Medulla oblongata (tissue), 1 donor: Measurements from ENCODE around the gene ADCY9.
A peak's percentile ranks its signal among the peaks of the same experiment; 100 is the strongest.
"Not testable (repeated sequence)": the region's sequence is repeated elsewhere in the genome, so short reads cannot be mapped to it uniquely, and the experiment has no call there.

Source experiments
- DNase-seq: peaks from one replicate; pipeline ENCODE4 v3.0.0-alpha.2; 2015; ENCODE audit errors: extremely low spot score

Gene ADCY9

DNA sequence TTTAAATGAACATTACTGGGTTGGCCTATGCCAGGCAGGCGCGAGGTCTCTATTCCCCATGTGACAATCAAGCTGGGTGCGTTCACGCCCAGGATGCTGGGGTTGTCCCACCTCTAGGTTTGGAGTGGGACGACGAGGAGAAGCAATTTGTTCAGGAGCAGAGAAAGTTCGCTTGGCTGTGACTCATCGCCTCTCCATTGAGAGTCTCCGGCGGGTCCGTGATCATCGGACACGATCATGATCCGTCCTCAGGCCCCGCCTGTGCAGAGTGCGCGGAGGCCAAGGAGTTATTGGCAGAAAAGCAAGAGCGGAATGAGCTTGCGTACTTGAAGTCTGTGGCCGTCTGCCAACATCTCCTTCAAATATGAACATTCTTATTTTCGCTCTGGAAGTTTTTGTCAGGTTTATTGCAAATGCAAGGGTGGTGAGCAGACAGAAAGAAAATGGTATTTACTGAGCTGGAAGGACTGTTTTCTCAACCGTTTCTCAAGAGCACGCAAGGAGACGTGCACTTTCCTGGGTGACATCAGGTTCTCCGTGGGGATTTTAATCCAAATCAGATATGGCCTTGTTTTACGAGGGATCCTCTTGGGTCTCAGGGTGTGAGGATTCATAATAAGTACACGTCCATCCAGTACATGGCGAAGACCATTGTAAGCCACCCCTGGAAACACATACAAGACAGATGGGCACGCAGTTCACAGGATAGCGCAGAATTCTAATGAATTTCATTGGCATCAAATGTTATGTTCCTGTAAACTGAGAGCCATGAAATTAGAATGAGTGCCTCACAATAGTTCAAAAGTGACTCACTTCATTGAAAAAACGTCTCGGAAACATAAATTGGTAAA, 165.7 kb downstream of the ADCY9 start:
- DNase-seq = peak; percentile 24

DNA sequence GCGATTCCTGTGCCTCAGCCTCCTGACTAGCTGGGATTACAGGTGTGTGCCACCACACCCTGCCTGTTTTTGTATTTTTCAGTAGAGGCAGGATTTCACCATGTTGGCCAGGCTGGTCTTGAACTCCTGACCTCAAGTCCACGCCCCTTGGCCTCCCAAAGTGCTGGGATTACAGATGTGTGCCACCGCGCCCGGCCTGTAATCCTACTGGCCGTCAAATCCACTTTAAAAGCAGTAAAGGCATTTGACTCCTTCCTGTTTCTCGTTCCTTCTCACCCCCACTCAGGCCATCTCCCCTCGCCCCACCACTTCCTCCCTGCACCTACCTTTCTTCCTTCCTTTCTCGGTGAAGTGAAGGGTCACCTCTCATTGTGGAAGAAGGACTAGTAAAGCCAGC, 166.3 kb downstream of the ADCY9 start:
- DNase-seq = no peak

DNA sequence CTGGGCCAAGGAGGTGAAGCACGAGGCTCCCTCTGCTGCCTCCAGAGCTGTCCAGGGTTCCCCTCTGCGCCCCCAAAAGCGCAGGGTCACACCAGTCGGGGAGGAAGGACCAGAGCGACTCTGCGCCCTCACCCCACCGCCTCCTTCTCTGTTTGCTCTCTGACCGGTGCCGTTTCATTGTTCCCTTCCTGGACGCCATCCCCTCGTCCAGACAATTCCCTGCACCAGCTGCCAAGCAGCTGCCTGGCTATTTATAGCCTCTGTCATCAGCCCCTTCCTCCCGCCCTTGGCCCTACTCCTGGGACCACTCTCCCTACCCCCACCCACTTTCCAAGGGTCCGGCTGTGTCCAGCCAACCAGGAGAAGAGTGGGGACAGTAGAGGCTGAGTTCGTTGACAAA, 167.0 kb downstream of the ADCY9 start:
- no peak for DNase-seq

DNA sequence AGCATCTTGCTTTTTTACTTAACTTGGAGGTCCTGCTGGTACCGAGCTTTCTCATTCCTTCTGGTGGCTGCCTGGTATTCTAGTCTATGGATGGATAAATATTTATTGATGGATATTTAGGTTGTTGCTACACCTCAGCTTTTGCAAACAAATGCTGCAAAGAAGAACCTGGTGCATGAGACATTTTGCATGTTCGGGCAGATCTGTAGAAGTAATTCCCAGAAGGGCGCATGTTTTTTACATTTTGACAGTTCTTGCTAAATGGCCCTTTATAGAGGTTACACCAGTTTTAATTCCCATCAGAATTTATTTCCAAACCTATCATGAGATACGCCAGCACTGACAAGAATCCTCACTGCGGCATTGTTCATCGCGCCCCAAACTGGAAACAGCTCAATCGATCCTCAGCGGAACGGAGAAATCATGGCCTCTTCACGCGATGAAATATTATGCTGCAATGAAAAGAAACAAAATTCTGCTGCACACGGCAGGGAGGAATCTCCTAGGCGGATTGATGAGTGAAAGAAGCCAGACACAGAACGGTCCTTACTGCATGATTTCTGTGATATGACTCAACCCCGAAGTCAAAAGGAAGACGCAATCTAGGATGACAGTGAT, 167.8 kb downstream of the ADCY9 start:
- DNase-seq = no peak

DNA sequence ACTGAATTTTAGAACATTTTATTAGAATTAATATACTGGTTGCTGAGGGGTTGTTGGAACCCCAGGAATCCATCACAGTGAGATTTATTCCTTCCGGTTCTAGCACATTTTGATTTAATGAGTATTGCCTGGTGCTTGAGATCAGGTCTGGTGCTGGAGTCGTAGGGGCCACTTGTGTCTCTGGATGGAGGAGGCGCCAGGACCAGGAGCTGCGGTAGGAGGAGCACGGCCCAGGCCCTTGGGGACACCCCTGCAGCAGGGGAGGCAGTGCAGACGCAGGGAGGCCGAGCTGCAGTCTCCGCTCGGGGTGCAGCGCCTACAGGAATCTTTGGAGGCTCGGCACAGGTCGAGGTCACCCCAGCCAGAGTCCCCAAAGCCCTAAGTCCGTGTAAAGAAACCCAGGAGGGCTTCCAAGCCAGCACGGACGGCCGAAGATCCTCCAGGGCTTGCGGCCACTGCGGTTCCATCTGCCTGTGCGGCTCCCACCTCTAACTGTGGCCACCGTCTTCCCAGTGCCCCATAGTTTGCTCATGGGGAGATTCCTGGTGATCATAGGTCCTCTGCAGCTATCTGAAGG, 169.6 kb downstream of the ADCY9 start:
- no peak for DNase-seq

DNA sequence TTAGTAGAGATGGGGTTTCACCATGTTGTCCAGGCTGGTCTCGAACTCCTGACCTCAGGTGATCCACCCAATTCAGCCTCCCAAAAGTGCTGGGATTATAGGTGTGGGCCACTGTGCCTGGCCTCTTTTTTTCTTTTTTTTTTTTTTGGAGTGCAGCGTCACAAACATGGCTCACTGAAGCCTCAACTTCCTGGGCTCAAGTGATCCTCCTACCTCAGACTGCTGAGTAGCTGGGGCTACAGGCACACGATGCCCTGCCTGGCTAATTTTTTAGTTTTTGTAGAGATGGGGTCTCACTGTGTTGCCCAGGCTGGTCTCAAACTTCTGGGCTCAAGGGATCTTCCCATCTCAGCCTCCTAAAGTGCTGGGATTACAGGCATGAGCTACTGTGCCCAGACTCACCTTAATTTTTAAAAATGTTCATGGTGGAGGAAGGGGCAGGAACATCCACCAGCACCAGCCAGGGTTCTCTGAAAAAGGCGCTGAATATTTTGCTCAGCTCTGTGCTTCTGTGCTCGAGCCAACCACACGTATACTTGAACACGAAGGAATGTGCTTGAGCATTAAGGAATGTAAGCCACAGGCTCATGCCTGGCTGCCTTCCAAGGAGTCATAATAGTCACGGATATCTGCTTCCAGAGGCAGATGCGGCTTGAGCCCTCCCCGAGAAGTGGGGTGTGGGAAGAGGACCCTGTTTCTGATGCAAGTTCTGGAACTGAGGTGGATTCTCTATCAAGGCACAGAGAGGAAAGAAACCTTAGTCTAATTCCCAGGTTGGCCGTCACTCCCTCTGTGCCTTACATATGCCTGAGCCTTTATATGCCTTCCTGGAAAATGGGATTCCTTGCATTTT, 170.3 kb downstream of the ADCY9 start:
- no peak for DNase-seq

DNA sequence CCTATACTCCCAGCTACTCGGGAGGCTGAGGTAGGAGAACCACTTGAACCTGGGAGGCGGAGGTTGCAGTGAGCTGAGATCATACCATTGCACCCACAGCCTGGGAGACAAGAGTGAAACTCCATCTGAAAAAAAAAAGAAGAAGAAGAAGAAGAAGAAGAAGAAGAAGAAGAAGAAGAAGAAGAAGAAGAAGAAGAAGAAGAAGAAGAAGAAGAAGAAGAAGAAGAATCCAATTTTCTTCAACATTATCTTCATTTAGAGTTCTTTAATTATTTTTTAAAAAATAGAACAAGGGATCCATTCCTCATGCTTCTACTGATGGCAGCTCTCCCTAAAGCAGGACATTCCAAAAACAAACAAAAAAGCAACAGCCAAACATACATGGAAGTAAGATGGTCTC, 171.8 kb downstream of the ADCY9 start:
- DNase-seq = not testable (repeated sequence)

DNA sequence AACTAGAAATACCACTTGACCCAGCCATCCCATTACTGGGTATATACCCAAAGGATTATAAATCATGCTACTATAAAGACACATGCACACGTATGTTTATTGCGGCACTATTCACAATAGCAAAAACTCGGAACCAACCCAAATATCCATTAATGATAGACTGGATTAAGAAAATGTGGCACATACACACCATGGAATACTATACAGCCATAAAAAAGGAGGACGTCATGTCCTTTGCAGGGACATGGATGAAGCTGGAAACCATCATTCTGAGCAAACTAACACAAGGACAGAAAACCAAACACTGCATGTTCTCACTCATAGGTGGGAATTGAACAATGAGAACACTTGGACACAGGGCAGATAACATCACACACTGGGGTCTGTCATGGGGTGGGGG, 174.1 kb downstream of the ADCY9 start:
- not testable (repeated sequence) for DNase-seq

DNA sequence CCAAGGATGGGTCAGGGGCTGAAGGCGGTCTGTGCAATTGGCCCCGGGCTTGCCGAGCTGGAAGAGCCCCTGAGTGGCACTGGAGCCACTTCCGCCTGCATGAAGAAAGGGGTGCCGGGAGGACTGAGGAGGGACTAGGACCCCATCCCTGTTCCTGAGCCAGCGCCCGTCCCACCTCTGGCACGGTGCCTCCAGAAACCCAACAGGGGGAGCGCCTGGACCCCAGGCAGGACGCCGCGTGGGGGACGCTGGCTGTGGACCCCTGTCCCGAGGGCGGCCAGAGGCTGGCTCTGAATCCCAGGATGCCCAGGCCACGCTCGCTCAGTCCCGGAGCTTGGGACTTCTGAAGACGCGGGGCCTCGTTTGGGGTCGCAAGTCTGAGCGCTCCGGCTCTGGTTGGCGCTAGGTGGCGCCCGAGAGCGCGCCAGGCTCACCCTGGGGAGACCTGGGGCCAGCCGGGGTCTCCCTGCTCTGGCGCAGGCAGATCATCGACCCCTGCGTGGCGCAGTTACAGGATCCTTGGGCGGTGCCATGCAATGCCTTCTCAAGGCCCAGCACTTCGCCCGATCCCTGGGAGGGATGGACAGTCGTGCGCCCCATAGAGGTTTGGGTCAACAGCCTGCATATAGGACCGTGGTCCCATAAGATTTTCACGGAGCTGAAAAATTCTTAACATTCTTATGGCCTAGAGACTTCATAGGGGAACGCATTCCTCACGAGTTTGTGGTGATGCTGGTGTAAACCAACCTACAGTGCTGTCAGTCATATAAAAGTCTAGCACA, 177.2 kb downstream of the ADCY9 start:
- DNase-seq = peak; percentile 35

DNA sequence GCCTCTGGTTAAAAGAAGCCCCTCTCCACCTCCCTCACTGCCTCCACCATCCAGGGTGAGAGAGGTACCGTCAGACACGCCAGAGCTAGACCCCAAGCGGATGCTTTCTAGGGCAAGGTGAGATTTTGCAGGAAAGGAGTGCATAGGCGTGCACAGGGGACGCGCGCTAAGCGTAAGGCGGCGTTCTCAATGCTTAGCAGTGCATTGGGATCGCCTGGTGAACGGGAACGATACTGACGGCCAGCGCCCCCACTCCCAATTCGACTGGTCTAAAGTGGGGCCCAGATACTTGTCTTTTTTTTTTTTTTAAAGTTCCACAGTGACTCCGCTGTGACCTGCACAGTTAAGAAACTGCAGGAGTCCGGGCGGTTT, 177.8 kb downstream of the ADCY9 start:
- no peak for DNase-seq

DNA sequence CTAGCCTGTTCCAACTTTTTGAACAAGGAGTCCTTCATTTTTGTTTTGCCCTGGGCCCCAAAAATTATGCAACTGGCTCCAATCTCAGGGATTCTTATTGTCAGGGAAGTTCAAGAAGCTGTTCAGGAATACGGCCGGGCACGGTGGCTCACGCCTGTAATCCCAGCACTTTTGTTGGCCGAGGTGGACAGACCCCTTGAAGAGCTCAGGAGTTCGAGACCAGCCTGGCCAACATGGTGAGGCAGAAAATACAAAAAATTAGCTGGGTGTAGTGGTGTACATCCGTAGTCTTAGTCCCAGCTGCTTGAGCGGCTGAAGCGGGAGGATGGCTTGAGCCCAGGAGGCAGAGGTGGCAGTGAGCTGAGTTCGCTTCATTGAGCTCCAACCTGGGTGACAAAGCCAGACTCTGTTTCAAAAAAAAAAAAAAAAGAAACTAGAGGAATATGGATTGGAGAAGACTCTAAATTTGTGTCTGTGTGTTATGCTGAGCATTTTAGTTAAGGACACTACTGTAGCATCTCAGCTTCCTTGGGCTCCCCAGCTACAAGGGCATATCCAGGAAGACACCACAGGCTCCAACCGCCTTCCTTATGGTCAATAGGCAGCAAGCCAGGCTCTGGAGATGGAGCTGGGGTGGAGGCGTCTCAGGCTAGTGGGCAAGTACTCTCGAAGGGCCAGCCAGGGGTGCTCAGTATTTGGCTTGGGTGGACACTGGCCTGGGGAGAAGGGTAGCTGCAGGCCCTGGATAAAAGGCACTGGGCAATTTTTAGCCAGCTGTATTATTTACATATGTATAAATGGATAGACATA, 179.0 kb downstream of the ADCY9 start:
- DNase-seq = no peak

DNA sequence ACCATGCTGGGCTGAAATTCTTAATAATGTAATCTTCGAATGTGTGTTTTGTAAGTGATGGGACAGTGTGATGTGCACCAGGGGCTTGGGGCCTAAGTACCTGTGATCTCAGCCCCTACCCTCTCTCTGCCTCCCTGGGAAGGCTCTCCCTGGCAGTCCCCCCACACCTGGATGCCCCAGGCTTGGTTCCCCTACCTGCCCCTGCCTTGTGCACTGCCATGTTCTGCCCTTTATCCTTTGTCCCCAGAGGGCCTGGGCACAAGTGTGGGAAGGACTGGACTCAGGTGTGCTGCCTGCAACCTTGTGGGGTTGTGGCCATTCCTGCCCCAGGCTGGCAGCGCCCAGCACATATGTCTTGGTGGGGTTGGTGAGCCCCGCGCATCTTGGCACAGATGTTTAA, 180.3 kb downstream of the ADCY9 start:
- no peak for DNase-seq

DNA sequence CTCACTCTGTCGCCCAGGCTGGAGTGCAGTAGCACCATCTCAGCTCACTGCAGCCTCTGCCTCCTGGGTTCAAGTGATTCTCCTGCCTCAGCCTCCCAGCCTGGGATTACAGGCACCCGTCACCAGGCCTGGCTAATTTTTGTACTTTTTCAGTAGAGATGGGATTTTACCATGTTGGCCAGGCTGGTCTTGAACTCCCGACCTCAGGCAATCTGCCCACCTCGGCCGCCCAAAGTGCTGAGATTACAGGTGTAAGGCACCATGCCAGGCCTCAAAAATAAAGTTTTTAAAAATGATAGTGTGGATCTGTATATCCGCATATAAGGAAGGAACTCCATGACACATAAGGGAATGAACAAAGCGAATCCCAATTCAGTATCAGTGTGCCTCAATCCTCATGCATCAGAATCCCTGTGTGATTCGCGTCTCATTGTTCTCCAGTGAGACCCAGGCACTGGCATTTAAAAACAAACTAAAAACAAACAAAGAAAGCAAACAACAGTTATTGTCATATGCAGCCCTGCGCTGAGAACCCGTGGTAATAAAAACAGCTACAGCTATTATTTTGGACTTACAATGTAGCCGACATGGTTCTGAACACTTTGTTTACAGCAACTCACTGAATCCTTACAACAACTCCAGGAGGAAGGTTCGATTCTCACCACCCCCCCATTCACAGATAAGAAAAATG, 181.6 kb downstream of the ADCY9 start:
- DNase-seq = no peak

DNA sequence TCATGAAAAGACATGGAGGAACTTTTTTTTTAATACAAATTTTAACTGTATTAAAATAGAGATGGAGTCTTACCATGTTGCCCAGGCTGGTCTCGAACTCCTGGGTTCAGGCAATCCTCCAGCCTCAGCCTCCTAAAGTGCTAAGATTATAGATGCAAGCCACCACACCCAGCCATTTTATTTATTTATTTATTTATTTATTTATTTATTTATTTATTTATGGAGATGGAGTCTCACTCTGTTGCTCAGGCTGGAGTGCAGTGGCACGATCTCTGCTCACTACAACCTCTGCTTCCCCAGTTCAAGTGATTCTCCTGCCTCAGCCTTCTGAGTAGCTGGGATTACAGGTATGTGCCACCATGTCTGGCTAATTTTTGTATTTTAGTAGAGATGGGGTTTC, 189.1 kb downstream of the ADCY9 start:
- DNase-seq = not testable (repeated sequence)

DNA sequence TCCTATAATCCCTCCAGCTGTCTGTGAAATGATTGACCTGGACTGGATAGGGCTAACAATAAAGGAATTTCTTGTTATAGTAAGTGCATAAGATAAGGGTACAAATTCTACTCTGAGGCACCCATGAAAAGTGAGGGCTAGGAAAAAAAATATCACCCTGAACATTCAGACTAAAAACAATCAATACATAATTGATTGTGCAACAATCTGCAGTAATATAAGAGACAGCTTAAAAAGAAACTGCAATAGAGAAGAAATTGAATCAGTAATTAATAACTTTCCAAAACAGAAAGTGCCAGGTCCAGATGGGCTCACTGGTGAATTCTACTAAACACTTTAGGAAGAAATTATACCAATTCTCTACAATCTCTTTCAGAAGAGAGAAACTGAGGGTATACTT, 191.5 kb downstream of the ADCY9 start:
- DNase-seq = no peak

DNA sequence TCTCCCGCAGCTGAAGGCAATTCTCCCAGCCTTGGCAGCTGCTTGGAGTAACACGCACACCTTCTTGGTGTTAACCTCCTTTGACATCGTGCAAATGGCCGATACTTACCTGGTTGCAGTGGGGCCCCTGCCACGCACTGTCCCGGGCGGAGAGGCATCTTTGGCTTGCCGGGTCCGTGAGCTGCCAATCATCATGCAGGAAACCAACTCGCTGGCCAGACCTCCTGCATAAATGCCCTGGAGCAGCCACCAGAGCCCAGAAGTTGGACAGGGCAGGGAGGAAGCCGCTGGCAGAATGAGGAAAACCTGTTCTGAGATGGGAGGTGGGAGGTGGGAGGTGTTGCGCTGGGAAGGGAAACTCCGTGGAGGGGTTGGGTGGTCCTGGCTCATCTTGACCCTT, 194.0 kb downstream of the ADCY9 start:
- no peak for DNase-seq

DNA sequence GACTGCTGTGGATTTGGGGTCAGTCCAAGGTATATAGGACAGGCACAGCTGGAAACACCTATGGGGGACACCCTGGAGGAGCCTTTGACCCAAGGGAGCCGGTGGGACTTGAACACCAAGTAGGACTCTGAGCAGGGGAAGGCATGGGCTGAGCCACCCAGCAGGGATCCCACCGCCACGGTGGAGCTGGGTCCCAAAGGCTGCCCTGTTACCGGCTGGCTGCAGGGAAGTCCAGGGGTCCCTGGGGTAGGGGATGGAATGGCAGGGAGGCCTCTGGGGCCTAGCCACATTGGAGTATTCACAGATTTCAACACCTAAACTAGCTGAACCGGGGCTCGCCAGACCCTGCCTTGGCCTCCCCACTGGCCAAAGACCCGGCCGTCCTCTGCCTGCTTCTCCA, 196.0 kb downstream of the ADCY9 start:
- DNase-seq = no peak

DNA sequence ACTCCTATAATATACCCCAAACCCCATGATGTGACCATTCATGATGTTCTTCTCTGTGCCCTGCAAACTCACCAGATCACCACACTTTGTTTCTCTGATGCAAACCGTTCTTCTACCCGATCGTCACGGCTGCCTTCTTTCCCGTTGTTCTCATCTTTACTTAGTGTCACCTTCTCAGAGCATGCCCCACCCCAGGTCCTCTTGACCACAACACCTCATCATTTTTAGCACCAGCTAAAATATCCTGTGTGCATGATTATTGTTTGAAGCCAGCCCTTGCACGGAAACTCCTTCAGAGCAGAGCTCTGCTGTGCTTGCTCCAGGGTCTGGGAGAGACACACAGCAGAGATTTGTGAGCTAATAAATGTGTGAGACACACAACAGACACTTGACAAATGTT, 196.8 kb downstream of the ADCY9 start:
- DNase-seq = no peak

DNA sequence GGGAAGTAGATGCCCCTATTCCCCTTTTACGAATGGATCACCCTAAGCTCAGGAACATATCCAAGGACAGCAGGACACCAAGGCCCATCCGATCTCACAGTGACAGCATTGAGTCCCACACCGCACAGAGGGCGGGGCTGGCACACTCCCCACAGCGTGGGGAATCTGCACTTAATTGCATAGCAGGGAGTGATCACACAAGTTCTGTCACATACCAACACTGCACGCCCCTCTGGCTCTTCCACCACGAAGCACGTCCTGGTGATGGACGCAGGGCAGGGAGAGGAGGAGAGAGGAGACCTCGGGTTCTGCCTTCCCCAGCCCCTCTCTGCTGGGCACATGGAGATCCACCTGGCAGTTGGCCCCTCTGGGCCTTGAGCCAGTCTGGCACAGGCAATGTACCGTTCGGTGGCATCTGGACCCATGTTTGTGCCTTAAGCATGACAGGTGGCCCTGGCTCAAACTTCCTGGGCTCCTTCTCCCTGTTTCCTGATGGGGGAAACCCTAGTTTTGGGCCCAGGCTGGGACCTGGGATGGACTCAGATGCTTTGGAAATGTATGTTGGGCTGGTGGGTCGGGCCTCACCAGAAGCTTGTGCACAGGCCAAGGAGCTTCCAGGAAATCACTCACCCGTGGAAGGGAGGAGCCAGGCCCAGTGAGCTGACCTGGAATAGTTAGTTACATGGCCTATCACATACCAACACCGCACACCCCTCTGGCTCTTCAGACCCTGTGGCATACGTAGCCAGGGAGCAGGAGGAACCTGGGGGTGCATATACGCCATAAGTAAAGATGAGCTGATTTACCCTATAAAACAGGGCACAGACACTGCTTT, 200.6 kb downstream of the ADCY9 start:
- DNase-seq = no peak
